GM12875 (cell line): ENCODE results near the gene RPS19BP1.

ENCODE experiments used
- H3K4me3 ChIP-seq: one replicate; pipeline ENCODE4 v1.5.1; 2011; ENCODE audit warnings: low read depth, low read length, control low read depth
- CTCF ChIP-seq: IDR thresholded peaks from 2 replicates; pipeline ENCODE4 v1.5.1; 2011; ENCODE audit warnings: low read depth, mild to moderate bottlenecking, control low read depth, inconsistent platforms, low read length, moderate library complexity, borderline replicate concordance; ENCODE audit not compliant: insufficient read depth

RPS19BP1 gene

DNA sequence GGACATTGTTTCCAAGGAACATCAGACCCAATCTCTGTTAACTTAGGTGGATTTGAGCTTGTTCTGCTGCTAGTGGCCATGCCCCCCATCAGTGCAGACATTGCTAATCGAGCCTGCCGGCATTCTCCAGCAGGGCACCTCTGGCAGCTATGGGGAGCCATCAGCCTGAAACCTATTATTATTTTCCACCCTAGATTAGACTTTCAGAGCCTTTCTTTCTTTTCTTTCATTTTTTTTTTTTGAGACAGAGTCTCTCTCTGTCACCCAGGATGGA, 42.9 kb upstream of the RPS19BP1 start:
- no peak overlapping the region for H3K4me3 ChIP-seq
- no peak for TF ChIP-seq CTCF

DNA sequence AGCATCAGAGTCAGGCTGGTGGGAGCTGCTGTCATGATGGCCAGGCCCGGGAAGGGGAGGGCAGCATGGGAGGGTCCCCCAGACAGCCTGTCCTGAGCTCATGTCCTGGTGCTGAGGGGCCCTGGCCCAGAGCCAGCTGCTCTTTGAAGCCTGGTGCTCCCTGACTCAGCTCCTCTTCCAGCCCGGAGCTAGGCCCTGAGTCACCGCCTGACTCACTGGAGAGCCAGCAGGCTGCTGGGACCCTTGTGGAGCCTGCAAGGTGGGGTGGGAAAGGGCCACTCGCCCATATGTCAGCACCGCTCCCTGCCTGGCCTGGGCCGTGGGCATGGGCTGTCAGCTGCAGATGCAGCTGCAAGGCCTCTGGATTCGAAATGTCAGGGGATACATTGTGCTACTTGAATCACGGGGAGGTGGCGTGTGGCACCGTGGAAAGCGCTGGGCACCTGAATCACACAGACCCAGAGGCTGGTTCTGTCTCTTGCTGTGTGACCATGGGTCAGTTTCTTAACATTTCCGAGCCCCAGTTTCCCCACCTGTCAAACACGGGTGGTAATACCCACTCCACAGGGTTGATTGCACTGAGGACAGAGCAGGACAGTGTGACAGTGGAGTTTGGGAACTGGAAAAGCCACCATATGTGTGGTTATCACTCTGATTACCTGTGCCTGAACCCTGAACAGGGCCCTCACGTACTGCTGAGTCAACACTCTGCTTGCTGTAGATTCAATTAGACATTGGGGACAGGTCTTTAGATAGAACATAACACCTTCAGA, 42.4 kb upstream of the RPS19BP1 start:
- H3K4me3 ChIP-seq, result no peak overlapping the region
- TF ChIP-seq CTCF, result no peak

DNA sequence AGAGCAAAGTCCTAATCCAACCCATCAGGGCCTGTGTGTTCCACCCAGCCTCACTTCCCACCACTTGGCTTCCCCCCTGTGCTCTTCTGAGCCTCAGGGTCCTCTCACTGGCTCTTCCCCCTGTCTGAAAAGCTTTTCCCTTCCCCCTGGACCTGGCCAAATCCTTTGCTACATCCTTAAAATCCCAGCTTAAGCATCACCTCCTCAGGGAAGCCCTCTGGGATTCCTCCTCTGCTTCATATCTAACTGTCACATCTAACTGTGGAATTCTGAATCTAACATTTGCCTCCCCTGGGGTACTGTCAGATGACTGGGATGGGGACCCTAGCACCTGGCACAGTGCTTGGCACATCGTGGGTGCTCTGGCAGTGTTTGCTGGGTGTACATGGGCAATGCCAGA, 39.0 kb upstream of the RPS19BP1 start:
- H3K4me3 ChIP-seq, result no peak overlapping the region
- no peak for TF ChIP-seq CTCF

GRCh38 chr22:39570665-39571064, 38.1 kb upstream of the RPS19BP1 start, which contains the start of gene CACNA1I:
CACNA1I (plus strand) TSS chr22:39570753; CDS start chr22:39570753, 0 bp downstream.
- no peak within 1 kb of the TSS for H3K4me3 ChIP-seq

GRCh38 chr22:39570226-39570625, 37.7 kb upstream of the RPS19BP1 start:
- no peak overlapping the region for H3K4me3 ChIP-seq
- no peak for TF ChIP-seq CTCF

More at GRCh38 chr22:39570665-39571064, 38.1 kb upstream of the RPS19BP1 start, which contains the start of gene CACNA1I:
- TF ChIP-seq CTCF, result no peak

DNA sequence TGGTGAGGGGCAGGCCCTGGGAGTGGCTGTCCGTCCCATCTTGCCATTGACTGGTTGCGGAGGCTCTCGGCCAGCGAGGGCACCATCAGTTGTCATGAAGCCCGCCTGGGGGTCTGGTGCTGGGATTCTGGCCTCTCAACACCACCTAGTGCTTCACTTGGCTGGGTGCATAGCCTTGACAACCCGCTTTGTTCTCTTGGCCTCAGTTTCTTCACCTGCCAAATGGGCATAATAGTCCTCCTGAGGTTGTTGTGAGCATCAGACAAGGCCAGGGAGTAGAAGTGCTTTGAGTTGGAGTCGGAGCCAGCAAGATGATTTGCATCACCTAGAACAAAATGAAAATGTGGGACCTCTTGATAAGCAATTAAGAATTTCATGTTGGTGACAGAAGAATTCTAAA, 36.5 kb upstream of the RPS19BP1 start:
- TF ChIP-seq CTCF, result no peak
- H3K4me3 ChIP-seq, result no peak overlapping the region

DNA sequence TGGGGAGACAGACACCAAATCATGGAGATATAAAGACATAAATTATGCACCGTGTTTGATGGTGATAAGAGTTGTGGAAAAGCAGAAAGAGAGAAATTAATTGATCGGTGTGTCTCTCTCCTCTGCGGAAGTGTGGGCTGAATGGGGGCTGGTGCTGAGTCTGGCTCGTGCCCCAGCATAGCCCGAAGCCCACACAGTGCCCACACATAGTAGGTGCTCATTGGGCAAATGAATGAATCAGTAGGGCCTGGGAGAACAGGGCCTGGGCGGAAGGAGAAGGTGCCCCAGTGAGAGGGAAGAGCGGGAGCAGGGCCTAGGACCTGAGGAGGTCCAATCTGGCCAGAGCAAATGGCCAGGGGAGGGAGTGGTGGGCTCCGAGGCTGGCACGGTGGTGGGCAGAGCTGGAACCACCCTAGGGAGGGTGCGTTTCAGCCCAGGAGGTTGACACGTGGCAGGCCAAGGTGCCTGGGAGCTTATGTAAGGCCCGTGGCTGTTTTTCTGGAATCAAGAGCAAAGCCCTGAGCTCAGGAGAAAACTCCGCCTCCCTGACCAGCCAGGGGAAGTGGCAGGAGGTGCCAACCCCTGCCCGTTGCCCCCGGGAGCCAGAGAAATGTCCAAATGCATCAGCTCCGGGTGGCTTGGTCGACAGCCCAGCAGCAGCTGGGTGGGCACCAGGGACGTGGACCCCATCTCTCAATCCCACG, 35.9 kb upstream of the RPS19BP1 start:
- H3K4me3 ChIP-seq, result no peak overlapping the region
- no peak for TF ChIP-seq CTCF
